Measurements from ENCODE around the gene PLS3.

GRCh38 chrX:115561605-115562479 lies 868 bp downstream of the PLS3 start:
- no peak for TF ChIP-seq CTCF (conservative IDR thresholded peaks at IDR 0.05; ENCODE audit: low read depth, low read length)
- TF ChIP-seq EZH2 (IDR thresholded peaks at IDR 0.05; ENCODE audit: borderline replicate concordance, low read depth, low read length, poor library complexity, severe bottlenecking): no peak

Measured in A673 (cell line).